BLaER1 (cell line): ENCODE data around the gene FAM228A.
"Not testable (repeated sequence)": the region's sequence is repeated elsewhere in the genome, so short reads cannot be mapped to it uniquely, and the experiment has no call there.

Experiments
- H3K27ac ChIP-seq: shearing (Covaris generic); formaldehyde crosslinking; 2 replicates; pipeline ENCODE4 v1.8.1; 2022
- H3K27me3 ChIP-seq: shearing (Covaris generic); formaldehyde crosslinking; 2 replicates; pipeline ENCODE4 v1.8.1; 2022
- H3K36me3 ChIP-seq: shearing (Covaris generic); formaldehyde crosslinking; 2 replicates; pipeline ENCODE4 v1.8.1; 2022
- H3K4me1 ChIP-seq: shearing (Covaris generic); formaldehyde crosslinking; 2 replicates; pipeline ENCODE4 v1.8.1; 2022
- H3K4me2 ChIP-seq: shearing (Covaris generic); formaldehyde crosslinking; 2 replicates; pipeline ENCODE4 v1.8.1; 2022
- H3K4me3 ChIP-seq: shearing (Covaris generic); formaldehyde crosslinking; 2 replicates; pipeline ENCODE4 v1.8.1; 2022
- H3K9ac ChIP-seq: shearing (Covaris generic); formaldehyde crosslinking; 2 replicates; pipeline ENCODE4 v1.8.1; 2022
- H3K9me3 ChIP-seq: shearing (Covaris generic); formaldehyde crosslinking; 2 replicates; pipeline ENCODE4 v1.8.1; 2022
- H4K20me1 ChIP-seq: shearing (Covaris generic); formaldehyde crosslinking; 2 replicates; pipeline ENCODE4 v1.8.1; 2022
- Cebpa-rat ChIP-seq: shearing (Covaris generic); IDR thresholded peaks from 2 replicates; pipeline ENCODE4 v1.8.1; 2022

Gene FAM228A

GRCh38 chr2:24174851-24175277 lies at the start of gene FAM228A:
FAM228A (plus strand) TSS chr2:24175053; CDS start chr2:24175481, 428 bp downstream.
- Histone ChIP-seq H3K27ac (no peak within 1 kb of the TSS), H3K4me2 (no peak within 1 kb of the TSS), H3K4me3 (no peak within 1 kb of the TSS), H3K27me3 (no peaks in the 10 kb centered on the region), H3K9ac (no peak within 1 kb of the TSS), H4K20me1 (no peaks in the 10 kb centered on the region), H3K4me1 (peaks cover 6% of the 10 kb centered on the region), H3K9me3 (peaks cover 13% of the 10 kb centered on the region), H3K36me3 (no peaks in the 10 kb centered on the region)
- TF ChIP-seq Cebpa-rat = no peak

- Histone ChIP-seq H3K9ac (no peak overlapping the region), H3K4me1 (peaks cover 23% of the 10 kb centered on the region), H3K27ac (no peak overlapping the region), H3K27me3 (no peaks in the 10 kb centered on the region), H4K20me1 (no peaks in the 10 kb centered on the region), H3K4me2 (no peak overlapping the region), H3K9me3 (no peaks in the 10 kb centered on the region), H3K4me3 (no peak overlapping the region), H3K36me3 (no peaks in the 10 kb centered on the region)
- TF ChIP-seq Cebpa-rat = no peak
Measured at GRCh38 chr2:24125956-24126355, 48.9 kb upstream of the FAM228A start.

GRCh38 chr2:24132543-24132942 lies 42.3 kb upstream of the FAM228A start:
- Histone ChIP-seq H3K4me2 (no peak overlapping the region), H3K27ac (no peak overlapping the region), H3K9me3 (peaks cover 24% of the 10 kb centered on the region), H3K27me3 (no peaks in the 10 kb centered on the region), H3K4me1 (no peaks in the 10 kb centered on the region), H3K36me3 (peaks cover 4% of the 10 kb centered on the region; the same call in 1 of the 2 replicates), H4K20me1 (no peaks in the 10 kb centered on the region), H3K9ac (no peak overlapping the region), H3K4me3 (no peak overlapping the region)
- TF ChIP-seq Cebpa-rat = no peak

GRCh38 chr2:24140305-24140704 lies 34.5 kb upstream of the FAM228A start:
- peaks cover 12% of the 10 kb centered on the region; the same call in 1 of the 2 replicates for H3K36me3 ChIP-seq
- not testable (repeated sequence) for H3K4me2 ChIP-seq, H3K9ac ChIP-seq, H3K4me3 ChIP-seq, H3K9me3 ChIP-seq, H3K27me3 ChIP-seq, H3K4me1 ChIP-seq, H4K20me1 ChIP-seq, H3K27ac ChIP-seq

GRCh38 chr2:24147364-24147763 lies 27.5 kb upstream of the FAM228A start:
- H3K4me1 ChIP-seq = no peaks in the 10 kb centered on the region
- no peak overlapping the region for H3K4me3 ChIP-seq
- peaks cover 24% of the 10 kb centered on the region for H3K36me3 ChIP-seq
- H3K9me3 ChIP-seq = peaks cover 21% of the 10 kb centered on the region
- H3K27ac ChIP-seq = no peak overlapping the region
- no peak overlapping the region for H3K9ac ChIP-seq
- H4K20me1 ChIP-seq = no peaks in the 10 kb centered on the region
- no peaks in the 10 kb centered on the region for H3K27me3 ChIP-seq
- TF ChIP-seq Cebpa-rat = no peak
- no peak overlapping the region for H3K4me2 ChIP-seq

- Histone ChIP-seq H3K4me1 (no peaks in the 10 kb centered on the region), H3K36me3 (peaks cover 12% of the 10 kb centered on the region), H4K20me1 (no peaks in the 10 kb centered on the region), H3K4me2 (no peak overlapping the region), H3K4me3 (no peak overlapping the region), H3K27me3 (no peaks in the 10 kb centered on the region), H3K9me3 (peaks cover 13% of the 10 kb centered on the region), H3K27ac (no peak overlapping the region), H3K9ac (no peak overlapping the region)
- TF ChIP-seq Cebpa-rat = no peak
Measured at GRCh38 chr2:24152413-24153197, 22.2 kb upstream of the FAM228A start.

- H3K4me2 ChIP-seq = no peak overlapping the region
- no peaks in the 10 kb centered on the region for H3K27me3 ChIP-seq
- no peak overlapping the region for H3K27ac ChIP-seq
- no peaks in the 10 kb centered on the region for H4K20me1 ChIP-seq
- no peaks in the 10 kb centered on the region for H3K4me1 ChIP-seq
- H3K9ac ChIP-seq = no peak overlapping the region
- peaks cover 6% of the 10 kb centered on the region; the same call in 1 of the 2 replicates for H3K36me3 ChIP-seq
- peaks cover 5% of the 10 kb centered on the region; the same call in 1 of the 2 replicates for H3K9me3 ChIP-seq
- TF ChIP-seq Cebpa-rat = no peak
- no peak overlapping the region for H3K4me3 ChIP-seq
Measured at GRCh38 chr2:24153478-24153877, 21.4 kb upstream of the FAM228A start.

GRCh38 chr2:24158131-24158530 lies 16.7 kb upstream of the FAM228A start:
- H3K9me3 ChIP-seq = peaks cover 14% of the 10 kb centered on the region; the same call in 1 of the 2 replicates
- no peak overlapping the region for H3K4me2 ChIP-seq
- peaks cover 10% of the 10 kb centered on the region; the same call in 1 of the 2 replicates for H3K36me3 ChIP-seq
- H3K4me3 ChIP-seq = no peak overlapping the region
- no peaks in the 10 kb centered on the region for H3K27me3 ChIP-seq
- no peak overlapping the region for H3K9ac ChIP-seq
- no peaks in the 10 kb centered on the region for H4K20me1 ChIP-seq
- no peak for TF ChIP-seq Cebpa-rat
- H3K27ac ChIP-seq = no peak overlapping the region
- H3K4me1 ChIP-seq = peaks cover 3% of the 10 kb centered on the region; the same call in 1 of the 2 replicates

GRCh38 chr2:24159708-24160107 lies 15.1 kb upstream of the FAM228A start:
- no peak overlapping the region for H3K4me2 ChIP-seq
- no peak overlapping the region for H3K4me3 ChIP-seq
- H3K9me3 ChIP-seq = peaks cover 14% of the 10 kb centered on the region; the same call in 1 of the 2 replicates
- TF ChIP-seq Cebpa-rat = no peak
- no peaks in the 10 kb centered on the region for H3K27me3 ChIP-seq
- H3K4me1 ChIP-seq = peaks cover 6% of the 10 kb centered on the region; the same call in 1 of the 2 replicates
- H4K20me1 ChIP-seq = no peaks in the 10 kb centered on the region
- no peak overlapping the region for H3K27ac ChIP-seq
- peaks cover 10% of the 10 kb centered on the region; the same call in 1 of the 2 replicates for H3K36me3 ChIP-seq
- no peak overlapping the region for H3K9ac ChIP-seq

GRCh38 chr2:24160761-24161160 lies 14.1 kb upstream of the FAM228A start:
- Histone ChIP-seq H3K27ac (no peak overlapping the region), H3K36me3 (peaks cover 10% of the 10 kb centered on the region; the same call in 1 of the 2 replicates), H4K20me1 (no peaks in the 10 kb centered on the region), H3K4me2 (no peak overlapping the region), H3K4me3 (no peak overlapping the region), H3K4me1 (peaks cover 6% of the 10 kb centered on the region; the same call in 1 of the 2 replicates), H3K9me3 (peaks cover 14% of the 10 kb centered on the region; the same call in 1 of the 2 replicates), H3K9ac (no peak overlapping the region), H3K27me3 (no peaks in the 10 kb centered on the region)
- TF ChIP-seq Cebpa-rat = no peak
